HCT116 (cell line): ENCODE data around the gene KLF6. TPM values are rescaled to one million over a fixed set of nuclear protein-coding genes. Genes with fewer than 3 reads are reported as not detected.

Experiments
- ATAC-seq: fragments of 200-7000 bp; cut with Tn5 transposase; 2 replicates; pipeline ENCODE4 v1.9.1; 2020; ENCODE audit warnings: mild to moderate bottlenecking, moderate library complexity
- BruUV-seq: library from RNA; stranded (reverse); fragments of 400-500 nt; replicated peaks from 2 replicates; lab custom pipeline; 2021; lab: Mats Ljungman, UMichigan
- CTCF ChIA-PET: fragments of 300-600 bp; sonication (Branson Sonifier 250); formaldehyde crosslinking; loops from one replicate; lab custom pipeline; 2021; ENCODE audit warnings: antibody characterized with exemption; lab: Charles Lee
- POLR2A ChIA-PET: fragments of 300-600, 350-600 bp; sonication (Branson Sonifier 250); formaldehyde crosslinking; loops from one replicate; lab custom pipeline; 2021; ENCODE audit warnings: antibody characterized with exemption; lab: Charles Lee
- RAD21 ChIA-PET, 2 experiments: fragments of 300-600 bp; sonication (Branson Sonifier 250); formaldehyde crosslinking; loops; one replicate each; lab custom pipeline; 2023; ENCODE audit warnings: low total read pairs in 2 of 2; ENCODE audit not compliant: uncharacterized antibody in 2 of 2, unreplicated experiment in 2 of 2, low non-redundant PET in 1 of 2; lab: Charles Lee
- DNase-seq: peaks from one replicate; pipeline ENCODE4 v3.0.0-alpha.2; 2010; ENCODE audit warnings: low read depth, low spot score
- H2AFZ ChIP-seq: fragments of 200-600 bp; shearing (Covaris generic), sonication (generic); 2 replicates; pipeline ENCODE4 v1.6.1; 2017; ENCODE audit warnings: low read depth, mixed run types, mixed read lengths, antibody characterized with exemption, low read length; ENCODE audit not compliant: poor library complexity, severe bottlenecking
- H3K27ac ChIP-seq: 2 replicates; pipeline ENCODE4 v1.5.1; 2012; ENCODE audit warnings: low read depth, low read length
- H3K27me3 ChIP-seq: fragments of 200-600 bp; sonication (generic); 2 replicates; pipeline ENCODE4 v1.6.1; 2016; ENCODE audit warnings: mixed run types, low read length, mixed read lengths; ENCODE audit not compliant: insufficient read depth
- H3K36me3 ChIP-seq, 2 experiments: fragments of 200-500 bp in 1 of 2; fragments of 200-600 bp in 1 of 2; sonication (Bioruptor generic) in 1 of 2; sonication (generic) in 1 of 2; 2 replicates each; pipeline versions ENCODE4 v1.5.1 to v1.6.1; 2014 to 2016; ENCODE audit warnings: low read length in 2 of 2, inconsistent platforms in 1 of 2, mixed read lengths in 1 of 2, mixed run types in 1 of 2; ENCODE audit not compliant: insufficient read depth in 2 of 2, control insufficient read depth in 1 of 2
- H3K4me1 ChIP-seq, 2 experiments: fragments of 200-600 bp in 1 of 2; sonication (generic) in 1 of 2; 2 replicates each; pipeline versions ENCODE4 v1.5.1 to v1.6.1; 2012 to 2017; ENCODE audit warnings: low read length in 2 of 2, inconsistent platforms in 1 of 2, mild to moderate bottlenecking in 1 of 2, mixed read lengths in 1 of 2, mixed run types in 1 of 2, moderate library complexity in 1 of 2; ENCODE audit not compliant: insufficient read depth in 2 of 2, control insufficient read depth in 1 of 2
- H3K4me2 ChIP-seq: fragments of 200-600 bp; sonication (generic); 2 replicates; pipeline ENCODE4 v1.6.1; 2017; ENCODE audit warnings: mixed run types, low read length, mixed read lengths
- H3K4me3 ChIP-seq, 2 experiments: fragments of 200-600 bp in 1 of 2; sonication (generic) in 1 of 2; replicated peaks in 1 of 2; 2 replicates each; pipeline ENCODE4 v1.5.1; 2011 to 2016; ENCODE audit warnings: low read length in 2 of 2, control low read depth in 1 of 2, low read depth in 1 of 2, mild to moderate bottlenecking in 1 of 2, mixed read lengths in 1 of 2, mixed run types in 1 of 2
- H3K79me2 ChIP-seq: fragments of 200-600 bp; sonication (generic); 2 replicates; pipeline ENCODE4 v1.6.1; 2017; ENCODE audit warnings: mild to moderate bottlenecking, mixed run types, low read length, moderate library complexity, mixed read lengths; ENCODE audit not compliant: insufficient read depth
- H3K9ac ChIP-seq: fragments of 200-600 bp; sonication (generic); 2 replicates; pipeline ENCODE4 v1.6.1; 2016; ENCODE audit warnings: low read length, mixed read lengths
- H3K9me2 ChIP-seq: fragments of 200-600 bp; sonication (generic), shearing (Covaris generic); 2 replicates; pipeline ENCODE4 v1.6.1; 2017; ENCODE audit warnings: mixed run types, mild to moderate bottlenecking, moderate library complexity; ENCODE audit not compliant: insufficient read depth
- H3K9me3 ChIP-seq, 2 experiments: fragments of 200-500 bp in 1 of 2; fragments of 200-600 bp in 1 of 2; sonication (Bioruptor generic) in 1 of 2; sonication (generic) in 1 of 2; 2 replicates each; pipeline ENCODE4 v1.6.1; 2014 to 2017; ENCODE audit warnings: low read length in 2 of 2, mixed read lengths in 2 of 2, inconsistent platforms in 1 of 2, low read depth in 1 of 2, mild to moderate bottlenecking in 1 of 2, mixed run types in 1 of 2, moderate library complexity in 1 of 2; ENCODE audit not compliant: control insufficient read depth in 1 of 2, insufficient read depth in 1 of 2
- H4K20me1 ChIP-seq: fragments of 200-600 bp; sonication (generic), shearing (Covaris generic); 2 replicates; pipeline ENCODE4 v1.6.1; 2017; ENCODE audit warnings: mixed run types, mild to moderate bottlenecking, moderate library complexity; ENCODE audit not compliant: insufficient read depth
- CEBPB ChIP-seq: IDR thresholded peaks from 2 replicates; pipeline ENCODE4 v1.6.1; 2012; ENCODE audit warnings: low read depth
- ELF1 ChIP-seq: IDR thresholded peaks from 2 replicates; pipeline ENCODE4 v1.6.1; 2012; ENCODE audit warnings: low read depth, borderline replicate concordance
- EZH2 ChIP-seq: fragments of 200-600 bp; sonication (generic); IDR thresholded peaks from 2 replicates; pipeline ENCODE4 v1.6.1; 2017; ENCODE audit warnings: antibody characterized with exemption, mixed run types
- FOSL1 ChIP-seq: IDR thresholded peaks from 2 replicates; pipeline ENCODE4 v1.6.1; 2012; ENCODE audit warnings: low read depth
- RAD21 ChIP-seq: IDR thresholded peaks from 2 replicates; pipeline ENCODE4 v1.6.1; 2012; ENCODE audit warnings: low read depth, mild to moderate bottlenecking
- TCF7L2 ChIP-seq: IDR thresholded peaks from 2 replicates; pipeline ENCODE4 v1.7.0; 2011; ENCODE audit warnings: borderline replicate concordance, inconsistent platforms; ENCODE audit not compliant: insufficient read depth, insufficient read length; ENCODE audit errors: extremely low read depth
- ZBTB33 ChIP-seq: IDR thresholded peaks from 2 replicates; pipeline ENCODE4 v1.6.1; 2011; ENCODE audit warnings: mild to moderate bottlenecking, low read length, moderate library complexity; ENCODE audit not compliant: insufficient replicate concordance; ENCODE audit errors: extremely low read depth
- ZFX ChIP-seq: fragments of 450-650 bp; IDR thresholded peaks from 2 replicates; pipeline ENCODE4 v1.6.1; 2017
- ZNF274 ChIP-seq: fragments of 200-500 bp; sonication (Bioruptor generic); IDR thresholded peaks from 2 replicates; pipeline ENCODE4 v1.6.1; 2014; ENCODE audit warnings: mild to moderate bottlenecking, low read depth, low read length, inconsistent platforms
- intact Hi-C: fragments of 100-400 bp; cut with micrococcal nuclease; formaldehyde crosslinking; loops from 2 replicates; pipeline ENCODE4 v1.10.0; 2022
- total RNA-seq: library from RNA; stranded (reverse); gene quantifications from one replicate; pipeline ENCODE4 v1.2.1, GENCODE V29; 2021; ENCODE audit not compliant: unreplicated experiment

KLF6 gene
- total RNA-seq, 1 experiment from 2014 or later, result 82.2 TPM

- no peak for TF ChIP-seq CEBPB
- TF ChIP-seq, all 23 proteins: peak for 0
These were observed 46.1 kb downstream of the KLF6 start (continued) for GRCh38 chr10:3738855-3739350.

GRCh38 chr10:3737864-3738263 is 47.1 kb downstream of the KLF6 start:
- Histone ChIP-seq H3K27me3 (no peaks in the 10 kb centered on the region), H3K4me2 (no peak overlapping the region), H3K9me2 (no peaks in the 10 kb centered on the region), H3K79me2 (no peaks in the 10 kb centered on the region), H3K4me3 (no peak overlapping the region), H3K9ac (no peak overlapping the region), H3K27ac (no peak overlapping the region), H4K20me1 (no peaks in the 10 kb centered on the region), H2AFZ (peak overlapping the region; percentile 30), H3K9me3 (no peaks in the 10 kb centered on the region), H3K36me3 (no peaks in the 10 kb centered on the region), H3K4me1 (peaks cover 0 to 19% of the 10 kb centered on the region in 2 experiments; a peak in 2 of 4 replicates)
- no peak for ATAC-seq
- no peak for TF ChIP-seq EZH2
- TF ChIP-seq RAD21, result no peak
- TF ChIP-seq ZBTB33, result no peak
- no peak for TF ChIP-seq FOSL1
- TF ChIP-seq ELF1, result no peak
- no peak for TF ChIP-seq TCF7L2
- TF ChIP-seq ZNF274, result no peak
- no peak for TF ChIP-seq ZFX
- intact Hi-C loops, result no loop called here
- BruUV-seq, result no TSS peak
- ChIA-PET POLR2A (no interaction called here), CTCF (no interaction called here), RAD21 (no interaction called here)
- DNase-seq, result no peak
